Mesenchymal stem cell (in vitro differentiated cells and primary cell): ENCODE data around the gene SLC23A2.
"Not testable (repeated sequence)": the region's sequence is repeated elsewhere in the genome, so short reads cannot be mapped to it uniquely, and the experiment has no call there.

Experiments used
- DNase-seq: peaks from one replicate; pipeline ENCODE4 v3.0.0-alpha.2; 2013
- H2AFZ ChIP-seq: one replicate; pipeline ENCODE4 v1.6.1; 2013; ENCODE audit warnings: low read depth, mild to moderate bottlenecking, control low read depth, inconsistent platforms, low read length, moderate library complexity
- H2AK5ac ChIP-seq: 2 replicates; pipeline ENCODE4 v1.6.1; 2013; ENCODE audit warnings: low read length, moderate library complexity, mild to moderate bottlenecking, inconsistent platforms; ENCODE audit not compliant: severe bottlenecking
- H2BK120ac ChIP-seq: one replicate; pipeline ENCODE4 v1.6.1; 2013; ENCODE audit warnings: low read depth, mild to moderate bottlenecking, inconsistent platforms, low read length, moderate library complexity
- H2BK12ac ChIP-seq, 2 experiments: one replicate each; pipeline ENCODE4 v1.6.1; 2013; ENCODE audit warnings: inconsistent platforms in 2 of 2, low read length in 2 of 2, mild to moderate bottlenecking in 2 of 2, moderate library complexity in 2 of 2, control low read depth in 1 of 2
- H2BK15ac ChIP-seq: one replicate; pipeline ENCODE4 v1.6.1; 2013; ENCODE audit warnings: mild to moderate bottlenecking, low read depth, inconsistent platforms; ENCODE audit not compliant: poor library complexity, severe bottlenecking
- H2BK5ac ChIP-seq: 2 replicates; pipeline ENCODE4 v1.6.1; 2013; ENCODE audit warnings: low read depth, mild to moderate bottlenecking, low read length, control low read depth, inconsistent platforms; ENCODE audit not compliant: poor library complexity, severe bottlenecking
- H3K14ac ChIP-seq, 2 experiments: one replicate each; pipeline ENCODE4 v1.6.1; 2013; ENCODE audit warnings: inconsistent platforms in 2 of 2, low read length in 2 of 2, control low read depth in 1 of 2, mild to moderate bottlenecking in 1 of 2, moderate library complexity in 1 of 2
- H3K18ac ChIP-seq, 2 experiments: one replicate each; pipeline ENCODE4 v1.6.1; 2013; ENCODE audit warnings: inconsistent platforms in 2 of 2, low read length in 2 of 2, control low read depth in 1 of 2, low read depth in 1 of 2, mild to moderate bottlenecking in 1 of 2
- H3K23ac ChIP-seq, 2 experiments: one replicate each; pipeline ENCODE4 v1.6.1; 2013; ENCODE audit warnings: inconsistent platforms in 2 of 2, low read length in 2 of 2, mild to moderate bottlenecking in 2 of 2, moderate library complexity in 2 of 2, control low read depth in 1 of 2
- H3K27ac ChIP-seq: 2 replicates; pipeline ENCODE4 v1.5.1; 2013; ENCODE audit warnings: mild to moderate bottlenecking, moderate library complexity, low read length, control low read depth, inconsistent platforms; ENCODE audit not compliant: poor library complexity, severe bottlenecking
- H3K27me3 ChIP-seq, 2 experiments: 2 replicates each; pipeline versions ENCODE4 v1.6.1 to v1.7.0; 2013; ENCODE audit warnings: low read length in 2 of 2, mild to moderate bottlenecking in 2 of 2, moderate library complexity in 2 of 2, control low read depth in 1 of 2, inconsistent platforms in 1 of 2; ENCODE audit not compliant: control insufficient read depth in 1 of 2, insufficient read depth in 1 of 2
- H3K36me3 ChIP-seq, 2 experiments: 2 replicates each; pipeline versions ENCODE4 v1.6.1 to v1.7.0; 2013; ENCODE audit warnings: low read length in 2 of 2, control low read depth in 1 of 2, inconsistent platforms in 1 of 2, low read depth in 1 of 2, mild to moderate bottlenecking in 1 of 2; ENCODE audit not compliant: insufficient read depth in 2 of 2, control insufficient read depth in 1 of 2
- H3K4ac ChIP-seq, 2 experiments: one replicate each; pipeline ENCODE4 v1.6.1; 2013; ENCODE audit warnings: inconsistent platforms in 2 of 2, low read length in 2 of 2, mild to moderate bottlenecking in 2 of 2, moderate library complexity in 2 of 2, control low read depth in 1 of 2, low read depth in 1 of 2
- H3K4me1 ChIP-seq: 2 replicates; pipeline ENCODE4 v1.6.1; 2013; ENCODE audit warnings: low read depth, low read length, control low read depth; ENCODE audit not compliant: control insufficient read depth, insufficient read depth
- H3K4me2 ChIP-seq: 2 replicates; pipeline ENCODE4 v1.6.1; 2013; ENCODE audit warnings: low read length, mild to moderate bottlenecking, inconsistent platforms; ENCODE audit not compliant: poor library complexity, severe bottlenecking
- H3K4me3 ChIP-seq, 2 experiments: 2 replicates each; pipeline versions ENCODE4 v1.5.1 to v1.7.0; 2013; ENCODE audit warnings: low read length in 2 of 2, mild to moderate bottlenecking in 2 of 2, control low read depth in 1 of 2, low read depth in 1 of 2; ENCODE audit not compliant: insufficient read depth in 1 of 2
- H3K79me1 ChIP-seq: replicated peaks from 2 replicates; pipeline ENCODE4 v1.6.1; 2013; ENCODE audit warnings: mild to moderate bottlenecking, control low read depth, low read length, inconsistent platforms; ENCODE audit not compliant: poor library complexity, severe bottlenecking
- H3K9ac ChIP-seq: 2 replicates; pipeline ENCODE4 v1.7.0; 2013; ENCODE audit warnings: mild to moderate bottlenecking, low read length, moderate library complexity
- H3K9me3 ChIP-seq: 2 replicates; pipeline ENCODE4 v1.7.0; 2013; ENCODE audit warnings: mild to moderate bottlenecking, low read length; ENCODE audit not compliant: control insufficient read depth
- H4K8ac ChIP-seq: one replicate; pipeline ENCODE4 v1.6.1; 2013; ENCODE audit warnings: inconsistent platforms, mild to moderate bottlenecking, low read length, moderate library complexity
- H4K91ac ChIP-seq: one replicate; pipeline ENCODE4 v1.6.1; 2013; ENCODE audit warnings: mild to moderate bottlenecking, low read length, inconsistent platforms
- WGBS: methylation state at CpG from one replicate; pipeline ENCODE4 v1.1.7; 2013; ENCODE audit warnings: mixed read lengths; 5-methylcytosine and 5-hydroxymethylcytosine counted together

Gene SLC23A2

DNA sequence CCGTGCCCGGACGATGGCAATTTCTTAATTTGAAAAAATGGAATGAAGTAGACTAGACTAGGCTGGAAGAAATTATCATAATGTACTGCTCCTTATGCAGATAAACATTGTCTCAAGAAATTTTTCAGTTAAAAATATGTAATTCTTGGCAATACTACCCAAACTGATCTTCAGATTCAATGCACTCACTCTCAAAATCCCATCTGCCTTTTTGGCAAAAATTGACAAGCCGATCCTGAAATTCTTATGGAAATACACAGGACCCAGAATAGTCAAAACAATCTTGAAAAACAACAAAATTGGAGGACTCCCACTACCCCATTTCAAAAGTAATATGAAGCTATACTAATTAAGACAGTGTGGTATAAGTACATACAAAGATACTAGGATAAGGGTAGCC, 19.0 kb downstream of the SLC23A2 start:
- Histone ChIP-seq H3K79me1 (peaks cover 22% of the 10 kb centered on the region), H2AFZ (no peak overlapping the region), H2BK15ac (no peak overlapping the region), H3K27ac (no peak overlapping the region), H2BK12ac (no peak overlapping the region), H3K4me2 (no peak overlapping the region), H4K91ac (no peak overlapping the region), H3K36me3 (no peaks in the 10 kb centered on the region), H2BK5ac (no peak overlapping the region), H3K27me3 (no peaks in the 10 kb centered on the region), H3K9ac (no peak overlapping the region), H2AK5ac (no peak overlapping the region), H3K4me3 (no peak overlapping the region), H3K23ac (no peak overlapping the region), H3K14ac (no peak overlapping the region), H3K9me3 (no peaks in the 10 kb centered on the region), H3K4me1 (peaks cover 2% of the 10 kb centered on the region), H3K18ac (no peak overlapping the region), H3K4ac (no peak overlapping the region), H2BK120ac (no peak overlapping the region), H4K8ac (no peak overlapping the region)
- DNase-seq, result no peak
- WGBS, result 100% methylated on average over 1 of the region's 4 CpGs

DNA sequence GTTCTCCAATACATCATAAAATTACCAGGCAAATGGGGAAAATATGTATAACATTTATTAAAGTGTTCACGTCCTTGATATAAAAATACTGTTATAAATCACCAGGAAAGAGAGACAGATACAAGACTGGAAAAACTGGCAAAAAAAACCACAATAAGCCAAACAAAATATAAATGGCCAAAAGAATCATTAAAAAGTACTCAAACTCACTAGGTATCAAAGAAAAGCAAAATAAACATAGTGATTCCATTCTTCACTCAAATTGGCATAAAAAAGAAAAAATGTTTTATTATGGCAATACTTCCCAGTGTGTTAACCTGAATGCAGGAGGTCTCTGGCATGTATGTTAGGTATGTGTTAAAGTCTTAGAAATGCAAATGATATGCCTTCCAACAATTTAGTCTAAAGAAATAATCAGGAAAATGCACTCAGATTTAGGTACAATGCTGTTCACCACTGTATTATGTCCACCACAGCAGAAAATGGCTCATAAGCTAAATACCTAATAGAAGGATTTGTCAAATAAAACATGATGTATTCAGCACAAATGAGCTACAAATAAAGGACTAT, 21.4 kb downstream of the SLC23A2 start:
- DNase-seq, result no peak
- no peak overlapping the region for H2BK5ac ChIP-seq
- H3K4me3 ChIP-seq, result no peak overlapping the region
- no peak overlapping the region for H2BK120ac ChIP-seq
- H3K4me2 ChIP-seq, result no peak overlapping the region
- H3K79me1 ChIP-seq, result peaks cover 17% of the 10 kb centered on the region
- no peak overlapping the region for H2AFZ ChIP-seq
- no peaks in the 10 kb centered on the region for H3K27me3 ChIP-seq
- H3K27ac ChIP-seq, result no peak overlapping the region
- no peaks in the 10 kb centered on the region for H3K9me3 ChIP-seq
- H2BK15ac ChIP-seq, result no peak overlapping the region
- H4K8ac ChIP-seq, result no peak overlapping the region
- H2BK12ac ChIP-seq, result no peak overlapping the region
- no peak overlapping the region for H3K18ac ChIP-seq
- no peak overlapping the region for H3K14ac ChIP-seq
- no peaks in the 10 kb centered on the region for H3K4me1 ChIP-seq
- no peak overlapping the region for H3K4ac ChIP-seq
- no peak overlapping the region for H2AK5ac ChIP-seq
- no peak overlapping the region for H4K91ac ChIP-seq
- 100% methylated on average over 1 of the region's 1 CpG for WGBS
- H3K23ac ChIP-seq, result no peak overlapping the region
- no peaks in the 10 kb centered on the region for H3K36me3 ChIP-seq
- no peak overlapping the region for H3K9ac ChIP-seq

DNA sequence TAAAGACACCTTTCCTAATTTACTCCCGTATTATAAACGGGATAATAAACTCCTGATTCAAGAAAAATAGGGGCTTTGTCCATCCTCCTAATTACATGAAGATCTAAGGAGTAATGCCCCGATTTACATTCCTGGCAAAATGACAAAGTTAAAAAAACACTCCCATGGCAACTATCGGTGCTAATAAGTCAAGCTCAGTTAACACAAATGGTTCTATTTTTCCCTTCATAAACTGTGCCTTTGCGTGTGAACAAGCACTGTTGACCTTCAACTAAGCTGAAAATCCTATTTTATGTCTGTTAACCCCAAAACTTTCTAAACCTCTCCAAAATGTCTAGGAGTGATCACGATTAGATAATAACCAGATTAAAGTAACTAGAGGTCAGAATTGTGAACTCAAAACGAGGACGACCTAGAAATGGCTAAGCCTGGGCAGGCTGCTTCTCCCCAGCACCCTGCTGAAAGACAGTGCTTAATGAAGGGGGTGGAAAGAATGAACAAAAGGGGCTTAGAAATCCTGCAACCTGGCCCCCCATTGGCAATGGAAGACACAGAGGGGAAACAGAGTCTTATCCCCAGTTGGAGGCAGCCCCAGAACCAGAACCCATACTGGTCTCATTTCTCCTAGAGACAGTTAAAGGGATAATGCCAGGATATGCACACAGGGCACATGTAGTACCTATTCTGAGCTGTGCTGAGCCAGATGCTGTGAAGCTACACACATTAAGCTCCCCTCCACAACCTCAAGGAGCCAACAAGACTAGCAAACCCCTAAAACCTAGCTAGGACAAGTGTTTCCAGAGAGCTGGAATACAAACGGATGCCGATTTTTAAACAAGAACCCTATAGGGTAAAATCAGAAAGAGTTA, 23.0 kb downstream of the SLC23A2 start:
- Histone ChIP-seq H2BK120ac (no peak overlapping the region), H3K14ac (no peak overlapping the region), H2AK5ac (no peak overlapping the region), H2AFZ (no peak overlapping the region), H2BK12ac (no peak overlapping the region), H3K18ac (no peak overlapping the region), H3K4me2 (no peak overlapping the region), H2BK5ac (no peak overlapping the region), H3K27me3 (no peaks in the 10 kb centered on the region), H3K4me3 (no peak overlapping the region), H2BK15ac (no peak overlapping the region), H3K27ac (no peak overlapping the region), H3K4ac (no peak overlapping the region), H3K36me3 (no peaks in the 10 kb centered on the region), H3K79me1 (peaks cover 11% of the 10 kb centered on the region), H3K23ac (no peak overlapping the region), H3K4me1 (peaks cover 5% of the 10 kb centered on the region), H3K9ac (no peak overlapping the region), H4K8ac (no peak overlapping the region), H4K91ac (no peak overlapping the region), H3K9me3 (no peaks in the 10 kb centered on the region)
- WGBS, result 82% methylated on average over 8 of the region's 10 CpGs
- DNase-seq, result no peak

DNA sequence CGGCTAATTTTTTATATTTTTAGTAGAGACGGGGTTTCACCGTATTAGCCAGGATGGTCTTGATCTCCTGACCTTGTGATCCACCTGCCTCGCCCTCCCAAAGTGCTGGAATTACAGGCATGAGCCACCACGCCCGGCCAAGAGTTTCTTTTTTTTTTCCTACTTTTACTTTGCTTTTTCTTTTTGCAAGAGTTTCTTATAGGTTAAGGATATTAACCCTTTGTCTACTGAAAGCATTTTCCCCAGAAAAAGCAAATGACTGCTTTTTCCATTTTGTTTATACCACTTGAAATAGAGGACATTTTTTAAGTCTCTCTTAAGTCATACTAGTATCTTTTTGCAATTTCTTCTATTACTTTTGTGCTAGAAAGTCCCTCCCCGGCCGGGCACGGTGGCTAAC, 25.3 kb downstream of the SLC23A2 start:
- not testable (repeated sequence) for H4K91ac ChIP-seq, H3K9ac ChIP-seq, H3K4me3 ChIP-seq, DNase-seq, H3K27me3 ChIP-seq, H3K23ac ChIP-seq, H2BK12ac ChIP-seq, H3K9me3 ChIP-seq, H2BK15ac ChIP-seq, H2BK120ac ChIP-seq, H2AFZ ChIP-seq, H2AK5ac ChIP-seq, H3K27ac ChIP-seq, H3K36me3 ChIP-seq, H3K4me1 ChIP-seq, H2BK5ac ChIP-seq, H4K8ac ChIP-seq, H3K4ac ChIP-seq, H3K18ac ChIP-seq, H3K14ac ChIP-seq, H3K4me2 ChIP-seq
- WGBS, result over 99% methylated on average over 7 of the region's 9 CpGs
- peaks cover 12% of the 10 kb centered on the region for H3K79me1 ChIP-seq
